ENCODE data around the gene TP53I13.

DNA sequence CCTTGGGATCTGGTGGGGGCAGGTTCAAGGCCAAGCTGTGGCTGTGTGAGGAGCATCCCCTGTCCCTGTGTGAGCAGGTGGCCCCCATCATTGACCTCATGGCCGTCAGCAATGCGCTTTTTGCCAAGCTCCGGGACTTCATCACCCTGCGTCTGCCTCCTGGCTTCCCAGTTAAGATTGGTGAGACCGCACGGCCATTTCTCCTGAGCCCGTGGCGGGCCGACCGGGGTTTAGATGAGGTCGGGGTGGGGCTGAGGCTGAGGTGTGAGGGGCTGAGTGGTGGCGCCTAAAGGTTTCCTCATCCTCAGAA is 43.5 kb downstream of the TP53I13 start:
- TF ChIP-seq EGR1 (IDR thresholded peaks at IDR 0.05; ENCODE audit: borderline replicate concordance in 1 of 2, low read depth in 2 of 2, low read length in 2 of 2) (no peak), FOXM1 (IDR thresholded peaks at IDR 0.05; ENCODE audit: low read depth, low read length) (no peak), POLR2A (IDR thresholded peaks at IDR 0.05; ENCODE audit: low read depth, low read length) (no peak), CBFB (IDR thresholded peaks at IDR 0.05; ENCODE audit: low read depth) (no peak), PAX8 (IDR thresholded peaks at IDR 0.05) (no peak), ZNF384 (IDR thresholded peaks at IDR 0.05; ENCODE audit: borderline replicate concordance, low read depth, low read length) (no peak)
- TF ChIP-seq, protein P1, sequence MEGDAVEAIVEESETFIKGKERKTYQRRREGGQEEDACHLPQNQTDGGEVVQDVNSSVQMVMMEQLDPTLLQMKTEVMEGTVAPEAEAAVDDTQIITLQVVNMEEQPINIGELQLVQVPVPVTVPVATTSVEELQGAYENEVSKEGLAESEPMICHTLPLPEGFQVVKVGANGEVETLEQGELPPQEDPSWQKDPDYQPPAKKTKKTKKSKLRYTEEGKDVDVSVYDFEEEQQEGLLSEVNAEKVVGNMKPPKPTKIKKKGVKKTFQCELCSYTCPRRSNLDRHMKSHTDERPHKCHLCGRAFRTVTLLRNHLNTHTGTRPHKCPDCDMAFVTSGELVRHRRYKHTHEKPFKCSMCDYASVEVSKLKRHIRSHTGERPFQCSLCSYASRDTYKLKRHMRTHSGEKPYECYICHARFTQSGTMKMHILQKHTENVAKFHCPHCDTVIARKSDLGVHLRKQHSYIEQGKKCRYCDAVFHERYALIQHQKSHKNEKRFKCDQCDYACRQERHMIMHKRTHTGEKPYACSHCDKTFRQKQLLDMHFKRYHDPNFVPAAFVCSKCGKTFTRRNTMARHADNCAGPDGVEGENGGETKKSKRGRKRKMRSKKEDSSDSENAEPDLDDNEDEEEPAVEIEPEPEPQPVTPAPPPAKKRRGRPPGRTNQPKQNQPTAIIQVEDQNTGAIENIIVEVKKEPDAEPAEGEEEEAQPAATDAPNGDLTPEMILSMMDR (IDR thresholded peaks at IDR 0.05 in 2 of 3, conservative IDR thresholded peaks at IDR 0.05 in 1 of 3; ENCODE audit: control insufficient read depth in 2 of 3, extremely low read depth in 1 of 3, insufficient read depth in 1 of 3, low read depth in 3 of 3, low read length in 3 of 3), result no peak
